ENCODE measurements around the gene TEF.

TEF gene

DNA sequence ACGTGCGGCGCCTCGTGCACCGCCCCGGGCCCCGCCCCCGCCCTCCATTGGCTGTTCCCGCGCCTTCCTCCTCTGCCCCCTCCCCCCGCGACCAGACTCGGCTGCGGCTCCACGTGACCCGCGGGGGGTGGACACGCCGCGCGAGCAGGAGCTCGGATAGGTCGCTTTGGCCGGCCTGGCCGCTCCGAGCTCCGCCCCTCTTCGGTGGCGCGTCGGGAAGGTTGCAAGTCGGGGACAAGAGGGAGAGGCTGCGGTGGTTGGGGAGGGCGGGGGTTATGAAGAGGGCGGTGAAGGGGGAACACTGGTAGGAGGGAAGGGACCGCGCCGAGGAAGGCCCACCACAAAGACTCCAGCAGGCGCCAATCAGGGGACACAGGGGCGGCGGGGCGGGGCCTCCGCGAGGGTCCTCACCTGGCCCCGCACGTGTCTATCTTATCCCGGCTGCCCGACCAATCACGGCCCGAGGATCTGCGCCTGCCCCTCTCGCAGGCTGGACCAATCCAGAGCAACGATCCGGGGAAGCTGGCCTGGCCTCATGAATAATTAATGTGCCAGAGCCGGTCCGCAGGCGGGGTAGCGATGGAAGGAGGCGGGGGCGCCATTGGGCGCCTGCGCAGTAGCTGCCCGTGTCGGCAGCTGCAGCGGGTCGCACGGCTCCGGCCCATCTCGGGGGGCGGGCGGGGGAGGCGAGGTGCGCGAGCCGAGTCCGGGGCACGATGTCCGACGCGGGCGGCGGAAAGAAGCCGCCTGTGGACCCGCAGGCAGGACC lies at the start of gene TEF:
TSS of gene TEF (plus strand) at position 614 of the 769 bp plus-strand sequence. CDS start at position 717, 103 bp downstream.
- DNase-seq, result peak; percentile 97

GRCh38 chr22:41332217-41332939 lies 49.4 kb upstream of the TEF start:
- no peak for DNase-seq

- no peak for DNase-seq
Observed at GRCh38 chr22:41333806-41334205, 47.9 kb upstream of the TEF start.

- DNase-seq, result no peak
Observed at GRCh38 chr22:41334215-41334614, 47.5 kb upstream of the TEF start.

GRCh38 chr22:41334951-41335635 lies 46.6 kb upstream of the TEF start:
- no peak for DNase-seq

- DNase-seq, result no peak
Observed at GRCh38 chr22:41338614-41339212, 43.0 kb upstream of the TEF start.

DNA sequence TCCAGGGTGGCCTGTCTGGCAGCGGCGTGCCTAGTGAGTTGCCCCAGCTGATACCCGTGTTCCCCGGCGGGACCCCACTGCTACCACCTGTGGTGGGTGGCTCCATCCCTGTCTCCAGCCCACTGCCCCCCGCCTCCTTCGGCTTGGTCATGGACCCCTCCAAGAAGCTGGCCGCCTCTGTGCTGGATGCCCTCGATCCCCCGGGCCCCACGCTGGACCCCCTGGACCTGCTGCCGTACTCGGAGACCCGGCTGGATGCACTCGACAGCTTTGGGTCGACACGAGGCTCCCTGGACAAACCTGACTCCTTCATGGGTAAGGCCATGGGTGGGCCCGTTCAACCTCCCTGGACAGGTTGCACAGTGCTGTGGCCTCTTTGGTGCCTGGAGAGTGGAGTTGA lies 41.9 kb upstream of the TEF start:
- no peak for DNase-seq

DNA sequence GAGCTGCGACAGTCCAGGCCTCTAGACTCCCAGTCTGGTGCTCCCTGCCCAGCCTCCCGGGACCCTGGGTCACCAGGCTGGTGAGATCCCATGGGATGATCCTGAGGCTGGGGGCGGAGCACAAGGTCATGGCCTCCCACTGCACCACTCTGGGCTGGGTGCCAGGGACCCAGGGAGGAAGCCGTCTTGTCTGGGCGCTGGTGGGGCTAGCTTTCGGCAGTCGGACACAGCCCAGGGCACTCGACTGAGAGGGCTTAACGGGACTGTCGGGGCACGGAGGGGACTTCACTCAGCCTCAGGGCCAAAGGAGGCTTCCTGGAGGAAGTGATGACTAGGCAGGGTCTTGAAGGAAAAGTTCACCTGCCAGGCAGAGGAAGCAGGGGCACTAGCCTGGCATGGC lies 41.4 kb upstream of the TEF start:
- no peak for DNase-seq

GRCh38 chr22:41341012-41341411 lies 40.7 kb upstream of the TEF start:
- DNase-seq, result no peak

DNA sequence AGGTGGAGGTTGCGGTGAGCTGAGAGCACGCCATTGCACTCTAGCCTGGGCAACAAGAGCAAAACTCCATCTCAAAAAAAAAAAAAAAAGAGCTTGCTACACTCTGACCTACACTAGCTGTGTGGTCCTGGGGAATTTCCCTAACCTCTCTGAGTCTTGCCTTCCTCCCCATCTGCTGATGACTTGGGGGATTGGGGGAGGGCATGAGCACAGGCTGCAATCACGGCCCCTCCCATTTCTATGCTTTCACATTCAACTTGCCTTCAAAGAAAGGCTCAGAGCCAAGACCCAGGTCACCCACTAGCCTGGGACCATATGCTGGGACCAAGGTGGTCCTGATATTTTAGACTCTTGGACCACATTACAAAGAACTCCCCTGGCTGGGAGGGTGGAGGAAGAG lies 39.8 kb upstream of the TEF start:
- DNase-seq, result no peak

DNA sequence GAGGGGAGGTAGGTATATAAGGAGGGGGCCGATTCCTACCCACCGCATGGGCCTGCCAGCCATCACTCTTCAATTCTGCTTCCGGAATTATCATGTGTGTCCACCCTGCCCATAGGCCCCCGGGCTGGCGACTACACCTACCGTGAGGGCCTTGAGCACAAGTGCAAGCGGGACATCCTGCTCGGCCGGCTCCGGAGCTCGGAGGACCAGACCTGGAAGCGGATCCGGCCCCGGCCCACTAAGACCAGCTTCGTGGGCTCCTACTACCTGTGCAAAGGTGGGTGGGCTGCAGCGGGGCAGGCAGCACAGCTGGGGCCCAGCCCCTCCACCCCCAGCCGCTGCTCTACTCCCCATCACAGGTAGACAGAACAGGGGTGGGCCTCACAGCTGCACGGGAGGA lies 38.4 kb upstream of the TEF start:
- no peak for DNase-seq

GRCh38 chr22:41343717-41344116 lies 38.0 kb upstream of the TEF start:
- DNase-seq, result no peak

GRCh38 chr22:41344189-41344788 lies 37.5 kb upstream of the TEF start:
- DNase-seq, result no peak

DNA sequence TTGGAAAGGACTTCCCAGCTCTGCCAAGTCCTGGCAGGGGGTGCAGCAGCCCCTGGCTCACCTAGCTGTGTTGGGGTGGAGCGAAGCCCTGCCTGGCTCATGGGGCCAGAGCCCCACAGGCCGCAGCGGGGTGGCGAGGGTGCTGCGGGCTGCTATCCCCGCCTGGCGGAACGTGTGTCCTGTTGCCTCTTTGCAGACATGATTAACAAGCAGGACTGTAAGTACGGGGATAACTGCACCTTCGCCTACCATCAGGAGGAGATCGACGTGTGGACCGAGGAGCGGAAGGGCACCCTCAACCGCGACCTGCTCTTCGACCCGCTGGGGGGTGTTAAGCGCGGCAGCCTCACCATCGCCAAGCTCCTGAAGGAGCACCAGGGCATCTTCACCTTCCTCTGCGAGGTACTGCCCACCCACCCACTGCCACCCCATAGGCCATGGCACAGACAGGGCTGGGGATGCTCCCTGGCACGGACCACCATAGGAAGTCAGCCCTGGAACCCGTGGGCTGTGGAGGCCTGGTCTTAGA lies 35.9 kb upstream of the TEF start:
- no peak for DNase-seq

- no peak for DNase-seq
Observed at GRCh38 chr22:41347066-41347859, 34.5 kb upstream of the TEF start.

DNA sequence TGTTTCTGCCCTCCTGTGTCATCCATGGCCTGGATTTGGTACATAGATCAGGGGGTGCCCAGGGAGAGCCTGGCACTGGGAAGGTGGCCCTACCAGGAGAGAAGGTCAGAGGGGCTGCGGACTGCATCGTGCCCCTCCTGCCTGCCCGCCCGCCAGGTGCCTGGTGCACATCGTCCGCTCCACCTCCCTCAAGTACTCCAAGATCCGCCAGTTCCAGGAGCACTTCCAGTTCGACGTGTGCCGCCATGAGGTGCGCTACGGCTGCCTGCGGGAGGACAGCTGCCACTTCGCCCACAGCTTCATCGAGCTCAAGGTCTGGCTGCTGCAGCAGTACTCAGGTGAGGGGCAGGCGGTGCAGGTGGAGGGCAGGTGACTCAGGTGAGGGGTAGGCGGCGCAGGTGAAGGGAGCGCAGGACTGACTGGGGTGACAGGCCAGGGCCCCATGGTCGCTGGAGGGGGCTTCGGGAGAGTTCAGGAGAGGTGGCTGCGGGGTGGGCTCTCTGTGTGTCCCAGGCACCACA lies 32.7 kb upstream of the TEF start:
- DNase-seq, result no peak

DNA sequence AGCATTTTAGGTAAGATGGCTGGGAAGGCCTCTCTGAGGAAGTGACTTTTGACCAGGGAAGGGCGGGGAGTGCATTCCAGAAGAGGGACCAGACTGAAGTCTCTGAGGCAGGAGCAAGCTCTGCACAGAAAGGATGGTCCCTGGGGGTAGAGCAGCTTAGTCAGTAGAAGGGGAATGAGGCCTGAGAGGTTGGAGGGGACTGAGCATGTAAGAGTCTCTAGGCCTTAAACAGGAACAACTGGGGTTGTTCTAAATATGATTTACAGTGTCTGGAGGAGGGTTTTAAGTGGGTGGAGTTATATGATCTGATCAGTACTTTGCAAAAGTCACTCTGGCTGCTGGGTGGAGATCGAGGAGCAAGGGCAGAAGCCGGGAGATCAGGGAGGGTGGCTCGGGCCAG lies 31.7 kb upstream of the TEF start:
- no peak for DNase-seq

DNA sequence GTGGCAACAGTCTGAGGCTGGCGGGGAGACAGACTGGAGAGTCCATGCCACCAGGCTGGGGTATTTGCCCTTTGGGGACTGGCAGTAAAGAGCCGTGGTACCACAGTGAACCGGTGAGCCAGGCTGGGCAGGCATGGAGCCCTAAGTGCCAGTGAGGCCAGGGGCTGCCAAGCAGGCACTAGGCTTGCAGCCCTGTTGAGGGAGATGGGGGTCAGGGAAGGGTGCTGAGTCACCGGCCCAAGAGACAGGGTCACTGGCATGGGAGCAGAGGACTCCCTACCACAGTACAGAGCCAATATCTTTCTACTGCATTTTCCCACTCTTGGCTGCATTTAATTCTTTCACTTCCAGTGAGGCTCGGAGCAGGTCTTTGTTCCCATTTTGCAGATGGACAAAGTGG lies 30.7 kb upstream of the TEF start:
- no peak for DNase-seq

DNA sequence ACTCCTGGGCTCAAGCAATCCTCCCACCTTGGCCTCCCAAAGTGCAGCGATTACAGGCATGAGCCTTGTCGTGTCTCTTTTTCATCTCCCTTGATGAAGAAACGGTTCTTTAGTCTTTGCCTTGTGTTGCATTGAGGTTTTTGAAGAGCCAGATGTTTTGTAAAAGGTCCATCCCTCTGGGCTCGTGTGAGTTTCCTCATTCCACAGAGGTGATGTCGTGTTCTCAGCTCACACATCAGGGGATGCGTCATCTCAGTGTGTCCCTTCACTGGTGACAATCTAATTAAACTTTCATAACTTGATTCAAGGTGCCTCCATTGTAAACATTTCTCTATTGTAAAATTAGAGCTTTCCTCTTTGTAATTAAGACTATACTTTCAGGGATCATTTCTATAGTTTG lies 29.7 kb upstream of the TEF start:
- no peak for DNase-seq

DNA sequence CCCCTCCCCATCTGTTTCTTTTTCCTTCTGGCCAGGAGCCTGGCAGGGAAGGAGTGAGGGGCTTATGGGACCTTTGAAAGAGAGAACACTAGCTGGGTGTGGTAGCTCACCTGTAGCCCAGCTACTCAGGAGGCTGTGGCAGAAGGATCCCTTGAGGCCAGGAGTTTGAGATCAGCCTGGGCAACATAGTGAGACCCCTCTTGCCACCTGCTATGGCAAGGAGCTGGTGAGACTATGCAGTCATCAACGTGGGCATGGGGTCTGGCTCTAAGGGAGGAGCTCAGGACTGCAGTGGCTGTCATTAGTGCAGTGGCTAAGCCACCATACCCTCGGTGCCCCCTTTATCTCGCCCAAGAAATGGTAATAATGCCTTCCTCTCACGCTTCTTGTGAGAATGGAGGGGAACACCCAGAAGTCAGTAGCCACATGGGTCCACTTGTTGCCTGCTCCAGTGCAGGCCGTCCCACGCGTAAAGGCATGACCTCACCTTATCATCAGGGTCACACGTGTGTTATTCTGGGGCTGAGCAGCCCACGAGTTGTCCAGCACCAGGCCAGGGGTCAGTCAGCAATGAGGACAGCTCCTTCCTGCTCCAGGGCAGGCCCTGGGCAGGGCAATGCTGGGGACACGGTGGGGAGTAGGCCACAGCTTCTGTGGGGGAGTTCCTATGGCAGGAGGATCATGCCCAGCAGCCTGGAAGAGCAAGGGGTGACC lies 27.7 kb upstream of the TEF start:
- DNase-seq, result no peak

DNA sequence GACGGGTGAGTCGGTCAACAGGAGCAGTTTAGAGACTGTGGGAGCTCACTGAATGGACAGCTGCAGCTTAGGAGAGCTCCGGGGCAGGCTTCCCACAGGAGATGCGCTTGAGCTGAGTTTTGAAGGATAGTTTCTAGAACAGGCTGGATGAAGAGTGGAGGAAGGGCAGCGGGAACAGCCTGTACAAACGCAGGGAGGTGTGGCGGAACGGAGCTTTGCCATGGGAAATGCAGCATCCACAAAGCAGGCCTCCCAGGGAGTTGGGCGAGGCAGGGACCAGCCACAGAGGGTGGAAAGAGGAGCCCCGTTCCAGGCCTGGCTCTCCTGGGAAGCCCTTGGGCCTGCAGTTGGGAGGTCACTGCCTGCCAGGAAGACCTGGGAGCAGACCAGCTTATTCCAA lies 26.8 kb upstream of the TEF start:
- no peak for DNase-seq
